ENCODE measurements around the gene FOXD4.
"Not testable (repeated sequence)": the region's sequence is repeated elsewhere in the genome, so short reads cannot be mapped to it uniquely, and the experiment has no call there.

The FOXD4 gene

GRCh38 chr9:117995-118467, at the start of gene FOXD4:
FOXD4 (minus strand) TSS chr9:118417; CDS start chr9:118119, 298 bp downstream.
- DNase-seq (ENCODE audit: low read depth) = not testable (repeated sequence)

DNA sequence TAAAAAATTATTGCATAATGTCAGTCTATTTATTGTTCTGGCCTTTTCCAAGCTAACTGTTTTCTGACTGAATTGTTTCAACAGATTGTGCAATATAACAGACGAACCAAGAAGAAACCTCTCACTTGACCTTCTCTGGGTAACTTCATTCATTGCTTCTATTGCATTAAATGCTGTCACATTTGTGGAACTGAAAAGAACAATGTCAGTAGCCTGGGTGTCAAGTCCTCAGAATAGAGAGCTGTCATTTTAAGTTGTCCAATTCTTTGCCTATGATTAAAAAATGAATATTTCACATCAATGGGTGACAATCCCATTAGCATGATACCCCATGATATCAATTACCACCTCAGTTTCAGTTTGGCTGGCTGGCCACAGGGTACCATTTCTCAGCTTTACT, 41.7 kb upstream of the FOXD4 start:
- DNase-seq (ENCODE audit: low read depth) = not testable (repeated sequence)

DNA sequence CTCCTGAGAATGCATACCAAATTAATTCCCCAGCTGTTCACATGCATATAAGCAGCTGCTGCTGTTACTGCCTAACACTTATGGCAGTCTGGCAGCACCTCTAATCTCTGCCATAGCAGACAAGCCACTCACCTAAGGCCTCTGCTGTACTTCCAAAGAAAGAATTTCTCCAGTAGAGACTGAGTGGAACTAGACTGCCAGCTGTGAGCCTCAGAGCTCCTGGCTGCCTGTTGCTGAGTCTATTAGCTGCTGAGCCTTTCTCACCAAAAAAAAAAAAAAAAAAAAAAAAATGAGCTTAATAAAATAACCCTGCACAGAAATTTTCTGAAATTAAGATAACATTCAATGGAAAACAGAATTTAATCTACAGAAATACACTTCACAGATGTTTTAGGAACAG, 33.0 kb upstream of the FOXD4 start:
- not testable (repeated sequence) for DNase-seq (ENCODE audit: low read depth)

GRCh38 chr9:139880-140279, 21.7 kb upstream of the FOXD4 start:
- not testable (repeated sequence) for DNase-seq (ENCODE audit: low read depth)

DNA sequence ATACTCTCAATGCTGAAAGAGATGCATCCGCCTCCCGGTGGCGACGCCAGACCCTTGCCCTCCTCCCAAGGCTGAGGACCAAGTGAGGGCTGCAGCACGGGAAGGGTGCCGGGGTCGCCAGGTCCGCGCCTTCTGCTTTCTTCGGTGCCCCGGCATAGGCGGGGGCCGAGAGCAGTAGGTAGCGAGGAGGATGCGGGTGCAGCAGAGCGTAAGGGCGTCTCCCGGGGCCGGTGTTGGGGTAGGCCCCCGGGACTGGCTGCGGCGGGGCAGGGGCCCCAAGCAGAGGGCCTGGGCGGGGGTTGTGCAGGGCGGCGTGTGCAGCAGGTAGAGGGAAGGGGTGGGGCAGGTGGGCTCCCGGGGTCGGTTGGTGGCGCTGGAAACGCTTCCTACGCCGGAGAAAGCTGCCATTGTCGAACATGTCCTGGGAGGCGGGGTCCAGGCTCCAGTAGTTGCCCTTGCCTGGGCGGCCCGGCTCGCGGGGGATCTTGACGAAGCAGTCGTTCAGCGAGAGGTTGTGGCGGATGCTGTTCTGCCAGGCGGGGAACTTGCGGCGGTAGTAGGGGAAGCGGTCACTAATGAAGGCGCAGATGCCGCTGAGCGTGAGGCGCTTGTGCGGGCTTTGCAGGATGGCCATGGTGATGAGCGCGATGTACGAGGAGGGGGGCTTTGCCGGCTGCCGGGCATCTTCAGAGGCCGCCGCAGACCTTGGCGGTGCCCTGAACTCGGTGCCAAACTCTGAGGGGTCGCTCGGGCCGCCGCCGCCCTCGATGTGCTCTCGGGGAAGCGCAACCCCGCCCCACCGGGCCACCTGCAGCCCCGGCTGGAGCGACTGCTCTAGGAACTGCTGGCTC, 848 bp downstream of the FOXD4 start:
- not testable (repeated sequence) for DNase-seq (ENCODE audit: low read depth)

GRCh38 chr9:116239-117077, 1.8 kb downstream of the FOXD4 start:
- not testable (repeated sequence) for DNase-seq (ENCODE audit: low read depth)

DNA sequence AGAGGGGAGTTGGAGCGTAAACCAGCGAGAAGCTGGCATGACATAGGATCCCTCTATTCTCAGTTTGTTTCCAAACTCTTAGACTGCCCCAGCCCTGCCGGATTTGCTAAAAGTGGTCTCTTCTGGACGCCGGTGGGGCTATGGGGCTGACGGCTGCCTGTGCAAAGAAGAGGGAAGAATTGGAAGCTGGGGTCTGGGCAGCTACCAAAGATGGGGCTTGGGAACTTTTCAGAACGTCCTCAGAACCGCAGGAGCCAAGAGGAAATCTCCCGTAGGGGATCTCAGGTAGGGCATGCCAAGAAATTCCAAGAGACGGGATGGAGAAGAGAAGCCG, 3.1 kb downstream of the FOXD4 start:
- DNase-seq (ENCODE audit: low read depth) = not testable (repeated sequence)

- not testable (repeated sequence) for DNase-seq (ENCODE audit: low read depth)
These were observed 3.7 kb downstream of the FOXD4 start for GRCh38 chr9:114267-115117.

DNA sequence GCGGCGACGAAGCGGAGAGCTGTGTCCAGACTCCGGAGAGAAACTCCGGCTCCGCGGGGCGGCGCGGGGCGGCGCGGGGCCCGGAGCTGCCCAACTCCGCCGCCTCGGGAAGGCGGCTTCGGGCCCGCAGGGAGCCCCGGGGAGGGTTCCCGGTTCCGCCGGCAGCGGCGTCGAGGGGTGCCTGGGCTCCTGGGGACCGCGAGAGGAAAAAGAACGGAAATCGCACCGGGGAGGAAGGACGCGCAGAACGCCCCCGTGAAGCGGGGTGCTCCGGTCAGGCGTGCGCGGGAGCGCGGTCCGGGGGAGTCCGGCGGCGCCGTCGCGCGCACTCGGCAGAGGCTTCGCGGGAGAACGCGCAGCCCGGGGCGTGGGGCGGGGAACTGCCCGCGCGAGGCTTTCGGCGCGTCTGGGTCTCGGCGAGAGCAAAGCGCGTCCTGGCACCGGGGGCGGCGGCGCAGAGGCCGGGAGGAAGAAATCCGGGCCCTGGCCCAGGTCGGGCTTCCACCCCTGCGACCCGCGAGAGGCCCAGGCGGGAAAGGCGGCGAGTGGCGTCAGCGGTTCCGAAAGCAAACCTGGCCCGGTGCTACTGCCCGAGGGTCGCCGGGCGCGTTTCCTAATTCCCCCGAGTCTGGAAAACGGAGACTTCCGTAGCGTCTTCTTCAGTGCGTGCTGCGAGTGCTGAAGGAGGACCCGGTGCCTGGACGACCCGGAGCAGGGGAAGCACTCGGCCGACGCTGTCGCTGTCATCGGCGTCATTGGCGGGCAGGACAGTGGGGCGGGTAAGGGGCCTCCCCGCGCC, 4.5 kb downstream of the FOXD4 start:
- not testable (repeated sequence) for DNase-seq (ENCODE audit: low read depth)

DNA sequence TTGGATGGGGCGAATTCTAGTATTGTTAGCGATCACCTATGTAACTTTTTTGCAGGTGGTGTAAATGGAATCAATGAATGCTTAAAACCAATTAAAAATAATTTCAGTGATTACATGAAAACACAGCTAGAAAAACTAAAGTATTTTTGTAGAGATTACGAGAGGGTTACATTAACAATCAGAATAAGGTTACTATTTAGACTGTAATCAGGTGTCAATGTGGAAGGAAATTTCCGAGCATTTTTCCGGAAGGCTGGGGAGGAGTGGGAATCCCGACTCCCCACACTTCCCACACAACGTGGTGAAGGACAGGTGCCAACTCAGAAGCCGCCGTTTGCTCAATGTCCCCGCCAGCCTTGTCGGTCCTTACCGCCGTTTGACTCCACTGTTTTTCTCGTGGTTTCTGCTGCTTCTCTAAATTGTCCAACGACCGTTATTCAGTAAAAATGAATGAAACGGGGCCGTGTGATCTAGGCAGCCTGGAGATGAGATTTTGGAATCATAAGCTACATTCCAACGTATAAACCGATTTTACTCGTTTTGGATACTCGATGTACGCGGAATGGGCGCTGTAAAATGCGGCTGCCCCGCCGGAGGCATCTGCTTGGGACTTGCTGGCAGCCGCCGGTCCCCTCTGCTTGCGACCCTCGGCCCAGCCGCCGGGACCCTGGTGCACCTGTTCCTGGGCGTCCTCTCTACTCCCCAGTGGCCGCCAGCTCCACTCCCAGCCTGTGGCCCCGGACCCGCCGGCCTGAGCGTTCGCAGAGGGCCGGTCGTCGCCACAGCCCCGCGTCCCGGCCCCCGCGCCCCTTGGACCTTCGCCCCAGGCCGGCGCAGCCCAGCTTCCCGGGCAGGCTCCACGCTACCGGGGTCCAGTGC, 5.4 kb downstream of the FOXD4 start:
- DNase-seq (ENCODE audit: low read depth) = not testable (repeated sequence)

GRCh38 chr9:110672-111071, 7.5 kb downstream of the FOXD4 start:
- DNase-seq (ENCODE audit: low read depth) = not testable (repeated sequence)

DNA sequence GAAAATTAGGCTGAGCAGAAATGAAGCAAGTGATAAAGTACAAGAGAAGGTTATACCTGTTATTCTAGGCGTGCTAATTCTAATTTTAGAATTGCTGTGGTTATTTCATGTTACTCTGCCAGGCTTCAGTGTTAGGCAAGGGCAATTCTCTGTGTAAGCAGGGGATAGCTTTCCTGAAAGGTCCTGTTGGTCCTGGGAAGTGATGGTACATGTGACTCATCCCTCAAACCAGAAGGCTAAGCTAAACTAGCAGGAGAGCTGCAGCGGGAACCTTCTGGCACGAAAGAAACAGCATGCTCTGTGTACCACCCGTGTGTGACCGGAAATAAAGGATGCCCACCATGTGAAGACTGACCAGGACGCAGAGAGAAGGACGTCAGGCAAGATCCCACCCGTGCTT, 8.7 kb downstream of the FOXD4 start:
- DNase-seq (ENCODE audit: low read depth) = not testable (repeated sequence)

DNA sequence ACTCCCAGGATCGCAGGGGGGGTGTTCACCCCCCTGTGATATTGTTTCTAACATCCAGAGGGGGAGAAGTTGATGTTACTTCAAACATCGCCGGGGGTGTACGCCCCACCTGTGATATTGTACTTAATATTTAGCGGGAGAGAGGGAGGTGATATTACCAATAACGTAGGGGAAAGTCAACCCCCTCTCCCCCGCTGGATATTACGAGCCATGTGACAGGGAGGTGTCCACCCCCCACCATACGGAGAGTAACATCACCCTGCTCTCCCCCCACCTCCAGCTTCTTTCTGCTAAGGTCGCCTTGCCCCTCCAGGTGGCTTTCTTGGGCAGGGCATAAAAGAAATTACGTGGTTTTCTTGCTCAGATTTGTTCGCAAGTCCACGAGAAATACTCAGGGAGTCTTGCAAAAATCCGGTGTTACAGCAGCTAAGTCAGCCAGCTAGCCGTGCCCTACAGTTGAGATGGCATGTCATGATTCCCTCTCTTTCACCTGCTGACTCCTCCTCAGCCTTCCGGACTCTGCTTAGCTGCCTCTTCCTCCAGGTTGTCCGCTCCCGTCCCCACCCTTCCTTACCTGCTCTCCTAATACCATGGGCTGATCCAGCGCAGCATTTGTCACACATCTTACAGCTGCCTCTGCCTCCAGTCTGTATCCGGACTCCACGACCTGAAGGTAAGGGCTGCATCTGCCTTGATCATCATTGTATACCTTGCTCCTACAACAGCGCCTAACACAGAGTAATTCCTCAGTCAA, 9.3 kb downstream of the FOXD4 start:
- not testable (repeated sequence) for DNase-seq (ENCODE audit: low read depth)

DNA sequence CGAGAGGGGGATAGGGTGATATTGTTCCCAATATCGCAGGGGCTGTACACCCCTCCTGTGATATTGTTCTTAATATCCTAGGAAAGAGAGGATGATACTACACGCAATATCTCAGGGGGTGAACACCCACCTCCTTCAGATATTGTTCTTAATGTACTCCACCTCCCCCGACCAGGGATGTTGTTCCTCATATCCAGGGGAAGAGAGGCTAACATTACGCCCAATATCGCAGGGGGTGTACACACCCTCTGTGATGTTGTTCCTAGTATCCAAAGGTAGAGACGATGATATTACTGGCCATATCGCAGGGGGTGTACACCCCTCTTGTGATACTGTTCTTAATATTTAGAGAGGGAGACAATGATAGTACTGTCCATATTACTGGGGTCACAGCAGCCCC, 12.2 kb downstream of the FOXD4 start:
- not testable (repeated sequence) for DNase-seq (ENCODE audit: low read depth)

DNA sequence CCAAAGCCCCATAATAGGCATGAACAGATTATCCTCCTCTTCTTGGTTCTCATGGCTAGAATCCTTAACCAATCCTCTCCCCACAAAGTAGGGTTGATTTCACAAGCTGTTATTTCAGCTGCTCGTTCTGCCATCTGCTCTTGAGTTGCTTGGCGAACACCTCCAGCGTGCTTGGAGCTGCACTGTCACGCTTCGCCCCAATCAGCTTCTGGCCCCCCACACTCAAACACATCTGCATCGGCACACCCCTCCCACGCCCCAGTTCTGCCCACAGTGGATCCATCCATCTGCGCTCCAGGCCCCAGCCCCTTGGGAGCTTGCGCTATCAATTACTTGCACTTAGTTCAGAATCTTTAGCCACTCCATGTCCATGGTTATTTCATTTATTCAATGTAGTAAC, 17.8 kb downstream of the FOXD4 start:
- not testable (repeated sequence) for DNase-seq (ENCODE audit: low read depth)

DNA sequence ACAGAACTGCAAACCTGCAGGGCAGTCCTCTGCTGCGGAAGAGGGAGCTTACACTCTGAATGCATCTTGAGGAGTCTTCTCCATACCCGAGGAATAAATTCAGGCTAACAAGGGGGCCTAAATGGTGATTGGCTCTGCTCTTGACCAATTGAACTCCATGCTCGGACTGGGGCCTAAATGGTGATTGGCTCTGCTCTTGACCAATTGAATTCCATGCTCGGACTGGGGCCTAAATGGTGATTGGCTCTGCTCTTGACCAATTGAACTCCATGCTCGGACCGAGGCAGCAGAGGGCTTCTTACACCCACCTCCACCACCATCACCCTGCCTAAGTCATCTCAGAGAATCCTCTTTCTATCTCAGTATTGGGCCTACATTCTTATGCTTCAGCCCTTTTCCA, 18.4 kb downstream of the FOXD4 start:
- DNase-seq (ENCODE audit: low read depth) = not testable (repeated sequence)

- not testable (repeated sequence) for DNase-seq (ENCODE audit: low read depth)
These were observed 19.4 kb downstream of the FOXD4 start for GRCh38 chr9:98775-99174.

DNA sequence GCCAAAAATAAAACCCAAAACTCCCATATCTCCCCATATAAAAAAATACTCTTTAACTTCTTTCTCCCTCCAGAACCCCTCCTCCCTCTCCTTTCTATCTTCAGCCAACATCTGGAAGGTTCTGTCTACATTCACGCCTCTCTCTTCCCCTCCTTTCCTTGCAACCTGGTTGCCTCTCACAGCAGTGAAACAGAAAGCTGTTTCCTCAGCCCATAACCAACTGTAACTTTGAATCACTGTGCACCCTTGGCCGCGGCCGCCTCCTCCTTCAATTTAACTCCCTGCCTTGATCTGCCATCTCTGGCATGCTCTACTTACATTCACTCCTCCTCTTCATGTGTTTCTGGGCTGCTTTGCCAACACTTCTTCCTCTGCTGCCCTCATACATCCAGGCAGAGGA, 23.2 kb downstream of the FOXD4 start:
- not testable (repeated sequence) for DNase-seq (ENCODE audit: low read depth)

- not testable (repeated sequence) for DNase-seq (ENCODE audit: low read depth)
These were observed 23.9 kb downstream of the FOXD4 start for GRCh38 chr9:94323-94722.

All from stimulated activated CD8-positive, alpha-beta memory T cell treated with anti-CD3 and anti-CD28 coated beads, Interleukin-15, amount 100 ng/mL, for 1 hour (primary cell).